A549 (cell line): ENCODE data around the gene MEMO1. TPM values are rescaled to one million over a fixed set of nuclear protein-coding genes. Genes with fewer than 3 reads are reported as not detected.

ENCODE experiments used
- ATAC-seq, 2 experiments: fragments of 200-7000 bp in 1 of 2; fragments of >200 bp in 1 of 2; cut with Nextera tagmentation in 1 of 2; cut with Tn5 transposase in 1 of 2; 3 replicates each; pipeline versions ENCODE4 v1.8.0 to v1.9.1; 2018 to 2020; ENCODE audit warnings: mild to moderate bottlenecking in 1 of 2, moderate library complexity in 1 of 2
- CTCF ChIA-PET: fragments of 300-600 bp; sonication (Branson Sonifier 250); formaldehyde crosslinking; extraction: SDS; loops from one replicate; lab custom pipeline; 2021; ENCODE audit warnings: antibody characterized with exemption, inconsistent platforms; lab: Yijun Ruan, JAX
- POLR2A ChIA-PET: fragments of 350-600 bp; formaldehyde crosslinking; extraction: SDS; loops from one replicate; lab custom pipeline; 2021; ENCODE audit warnings: antibody characterized with exemption, inconsistent platforms; lab: Yijun Ruan, JAX
- DNase-seq, 2 experiments: peaks; one replicate each; pipeline versions ENCODE4 v3.0.0 to v3.0.0-alpha.2; 2011 to 2016; ENCODE audit warnings: low read depth in 1 of 2, low spot score in 1 of 2
- FAIRE-seq: peaks from 2 replicates; lab custom pipeline; 2011; peaks lifted over from hg19 to GRCh38; lab: Jason Lieb, UNC
- H3K27ac ChIP-seq, 2 experiments: fragments of >200 bp; sonication (Bioruptor Twin); formaldehyde crosslinking; 3 replicates each; pipeline ENCODE4 v1.5.1; 2016 to 2017
- H3K4me1 ChIP-seq: fragments of >200 bp; sonication (Bioruptor Twin); formaldehyde crosslinking; 3 replicates; pipeline ENCODE4 v1.6.1; 2016
- H3K4me2 ChIP-seq: fragments of >200 bp; sonication (Bioruptor Twin); formaldehyde crosslinking; 3 replicates; pipeline ENCODE4 v1.6.1; 2016
- H3K4me3 ChIP-seq: fragments of >200 bp; sonication (Bioruptor Twin); formaldehyde crosslinking; 3 replicates; pipeline ENCODE4 v1.5.1; 2016
- H3K9me3 ChIP-seq: fragments of >200 bp; sonication (Bioruptor Twin); formaldehyde crosslinking; 3 replicates; pipeline ENCODE4 v1.6.1; 2016
- BCL3 ChIP-seq: fragments of >200 bp; sonication (Bioruptor Twin); formaldehyde crosslinking; IDR thresholded peaks from 3 replicates; pipeline ENCODE4 v1.6.1; 2016
- CBX2 ChIP-seq: fragments of 200-600 bp; sonication (generic); IDR thresholded peaks from 2 replicates; pipeline ENCODE4 v1.6.1; 2016; ENCODE audit warnings: low read depth, mild to moderate bottlenecking, borderline replicate concordance
- CHD2 ChIP-seq: fragments of 150-350 bp; IDR thresholded peaks from 2 replicates; pipeline ENCODE4 v1.6.1; 2014; ENCODE audit warnings: low read length; ENCODE audit not compliant: partially characterized antibody
- CHD4 ChIP-seq: fragments of 200-600 bp; sonication (generic); IDR thresholded peaks from 2 replicates; pipeline ENCODE4 v1.6.1; 2016; ENCODE audit warnings: antibody characterized with exemption, mild to moderate bottlenecking, borderline replicate concordance
- CTCF ChIP-seq: fragments of >200 bp; sonication (Bioruptor Twin); formaldehyde crosslinking; IDR thresholded peaks from 3 replicates; pipeline ENCODE4 v1.5.1; 2016
- EHF ChIP-seq: fragments of 250-450 bp; sonication (Bioruptor Pico); IDR thresholded peaks from 2 replicates; pipeline ENCODE4 v1.5.0; 2020; ENCODE audit warnings: mild to moderate bottlenecking
- EP300 ChIP-seq, 2 experiments: fragments of >200 bp; sonication (Bioruptor Twin); formaldehyde crosslinking; IDR thresholded peaks; 2 replicates in 1 of 2; 3 replicates in 1 of 2; pipeline ENCODE4 v1.6.1; 2016 to 2017
- FOSB ChIP-seq: fragments of 250-450 bp; sonication (Bioruptor Pico); IDR thresholded peaks from 2 replicates; pipeline ENCODE4 v1.5.0; 2020; ENCODE audit warnings: mild to moderate bottlenecking, moderate library complexity
- FOSL2 ChIP-seq, 2 experiments: fragments of 450-650 bp in 1 of 2; fragments of >200 bp in 1 of 2; sonication (Bioruptor Twin) in 1 of 2; formaldehyde crosslinking; IDR thresholded peaks; 2 replicates each; pipeline versions ENCODE4 v1.5.0 to v1.6.1; 2016 to 2020; ENCODE audit warnings: mild to moderate bottlenecking in 1 of 2, moderate library complexity in 1 of 2
- FOXS1 ChIP-seq: fragments of 250-450 bp; sonication (Bioruptor Pico); IDR thresholded peaks from 2 replicates; pipeline ENCODE4 v1.5.0; 2020; ENCODE audit warnings: mild to moderate bottlenecking, moderate library complexity
- GATA3 ChIP-seq: IDR thresholded peaks from 2 replicates; pipeline ENCODE4 v1.6.1; 2012; ENCODE audit warnings: borderline replicate concordance
- HOXA7 ChIP-seq: fragments of 250-450 bp; sonication (Bioruptor Pico); IDR thresholded peaks from 2 replicates; pipeline ENCODE4 v1.5.0; 2020; ENCODE audit warnings: mild to moderate bottlenecking, moderate library complexity
- HOXB13 ChIP-seq: fragments of 250-450 bp; sonication (Bioruptor Pico); IDR thresholded peaks from 2 replicates; pipeline ENCODE4 v1.5.0; 2020; ENCODE audit warnings: low read depth, mild to moderate bottlenecking, moderate library complexity
- KDM5A ChIP-seq: fragments of 200-600 bp; sonication (generic); IDR thresholded peaks from 2 replicates; pipeline ENCODE4 v1.6.1; 2016; ENCODE audit warnings: antibody characterized with exemption, mild to moderate bottlenecking
- MAFK ChIP-seq: fragments of 450-650 bp; IDR thresholded peaks from 2 replicates; pipeline ENCODE4 v1.6.1; 2014; ENCODE audit not compliant: partially characterized antibody
- MAX ChIP-seq: IDR thresholded peaks from 2 replicates; pipeline ENCODE4 v1.6.1; 2012
- MAZ ChIP-seq: fragments of 150-350 bp; IDR thresholded peaks from 2 replicates; pipeline ENCODE4 v1.6.1; 2014; ENCODE audit warnings: antibody characterized with exemption, low read depth, low read length, borderline replicate concordance
- NFE2L2 ChIP-seq: fragments of 150-350 bp; conservative IDR thresholded peaks from 2 replicates; pipeline ENCODE4 v1.6.1; 2014; ENCODE audit warnings: low read length
- PHF8 ChIP-seq: fragments of 200-600 bp; sonication (generic); IDR thresholded peaks from 2 replicates; pipeline ENCODE4 v1.6.1; 2016; ENCODE audit warnings: low read depth, mild to moderate bottlenecking, antibody characterized with exemption, moderate library complexity, borderline replicate concordance
- POLR2AphosphoS2 ChIP-seq: conservative IDR thresholded peaks from 2 replicates; pipeline ENCODE4 v1.6.1; 2012; ENCODE audit warnings: low read length, improper control_type of control experiment, inconsistent platforms
- RFX5 ChIP-seq: fragments of 450-650 bp; IDR thresholded peaks from 2 replicates; pipeline ENCODE4 v1.7.1; 2014; ENCODE audit warnings: antibody characterized with exemption, mild to moderate bottlenecking, moderate library complexity
- RNF2 ChIP-seq: fragments of 200-600 bp; sonication (generic); IDR thresholded peaks from 2 replicates; pipeline ENCODE4 v1.6.1; 2016; ENCODE audit warnings: low read depth, mild to moderate bottlenecking, antibody characterized with exemption, moderate library complexity, borderline replicate concordance
- SMC3 ChIP-seq: fragments of >200 bp; sonication (Bioruptor Twin); formaldehyde crosslinking; IDR thresholded peaks from 3 replicates; pipeline ENCODE4 v1.6.1; 2018; ENCODE audit warnings: inconsistent platforms
- SREBF2 ChIP-seq: fragments of 450-650 bp; IDR thresholded peaks from 2 replicates; pipeline ENCODE4 v1.6.1; 2014; ENCODE audit warnings: mild to moderate bottlenecking, moderate library complexity
- ZC3H11A ChIP-seq: fragments of 450-650 bp; IDR thresholded peaks from 2 replicates; pipeline ENCODE4 v1.6.1; 2014; ENCODE audit warnings: antibody characterized with exemption, mild to moderate bottlenecking
- WGBS: methylation state at CpG from one replicate; pipeline ENCODE4 v1.1.6; 2017; ENCODE audit errors: missing lambda C conversion rate; 5-methylcytosine and 5-hydroxymethylcytosine counted together
- polyA plus RNA-seq, 4 experiments: library from polyadenylated mRNA; depleted of rRNA in 3 of 4; stranded (reverse); fragments of >200 nt; fragmentation: RNase III in 1 of 4; extraction: RNeasy Plus Mini Kit Qiagen cat#74134 plus additional on column Dnase treatment in 1 of 4; gene quantifications; 2 replicates in 3 of 4; 3 replicates in 1 of 4; pipeline ENCODE4 v1.2.3, GENCODE V29; 2011 to 2017

Gene MEMO1
- polyA plus RNA-seq, 2 of the 4 experiments (the other 2 are of a cell fraction): 80.2 to 87.0 TPM

- CTCF ChIA-PET: no interaction called here
- H3K9me3 ChIP-seq: no peaks in the 10 kb centered on the region
- H3K27ac ChIP-seq: no peak overlapping the region
- peaks cover 26% of the 10 kb centered on the region for H3K4me1 ChIP-seq
- 58% methylated on average over 6 of the region's 6 CpGs for WGBS
- ATAC-seq: peak; percentile 97
- POLR2A ChIA-PET: no interaction called here
- peak overlapping the region; percentile 27; the same call in 2 of the 3 replicates for H3K4me2 ChIP-seq
- peak; percentile 18 for FAIRE-seq
- DNase-seq: peak; percentile 36 to 48
- peak; percentile 98 for TF ChIP-seq RFX5
- no peak for TF ChIP-seq POLR2AphosphoS2
- no peak overlapping the region for H3K4me3 ChIP-seq
Measured at GRCh38 chr2:31980674-31981356, 30.0 kb downstream of the MEMO1 start.

- H3K4me3 ChIP-seq: no peak overlapping the region
- 89% methylated on average over 3 of the region's 3 CpGs for WGBS
- FAIRE-seq: no peak
Measured at GRCh38 chr2:31979956-31980355, 30.9 kb downstream of the MEMO1 start.

GRCh38 chr2:31979018-31979417 lies 31.8 kb downstream of the MEMO1 start:
- POLR2A ChIA-PET: no interaction called here
- FAIRE-seq (no peak), ATAC-seq (no peak), DNase-seq (no peak)
- Histone ChIP-seq H3K4me1 (peaks cover 29% of the 10 kb centered on the region), H3K9me3 (no peaks in the 10 kb centered on the region), H3K4me2 (no peak overlapping the region), H3K4me3 (no peak overlapping the region), H3K27ac (no peak overlapping the region)
- no peak for TF ChIP-seq CHD4
- CTCF ChIA-PET: no interaction called here
- WGBS: 94% methylated on average over 3 of the region's 3 CpGs

More at GRCh38 chr2:31979956-31980355, 30.9 kb downstream of the MEMO1 start:
- DNase-seq: no peak
- ATAC-seq: no peak
- H3K9me3 ChIP-seq: no peaks in the 10 kb centered on the region
- CTCF ChIA-PET: no interaction called here
- POLR2A ChIA-PET: no interaction called here
- peaks cover 26% of the 10 kb centered on the region for H3K4me1 ChIP-seq
- no peak overlapping the region for H3K4me2 ChIP-seq
- TF ChIP-seq CHD2 (no peak), FOXS1 (CRISPR knock-in tag) (no peak), EHF (CRISPR knock-in tag) (no peak), GATA3 (no peak), MAZ (no peak), CTCF (no peak), HOXB13 (CRISPR knock-in tag) (no peak), BCL3 (no peak)
- TF ChIP-seq, all 56 proteins: peak for 0
- no peak overlapping the region for H3K27ac ChIP-seq

GRCh38 chr2:31978436-31978835 lies 32.4 kb downstream of the MEMO1 start:
- Histone ChIP-seq H3K9me3 (no peaks in the 10 kb centered on the region), H3K4me3 (no peak overlapping the region), H3K4me2 (no peak overlapping the region), H3K27ac (no peak overlapping the region), H3K4me1 (peaks cover 27% of the 10 kb centered on the region)
- CTCF ChIA-PET: interaction anchor here (1.7 kb wide), 1 partner anchor 18 kb away, joined by 3 read pairs; no protein-coding TSS in a partner anchor
- no peak for ATAC-seq
- FAIRE-seq: no peak
- DNase-seq: no peak
- POLR2A ChIA-PET: no interaction called here
- 96% methylated on average over 6 of the region's 6 CpGs for WGBS
- TF ChIP-seq MAX (no peak), EP300 (IDR thresholded peaks at IDR 0.05) (no peak), RNF2 (no peak), CTCF (no peak), NFE2L2 (no peak), SMC3 (no peak), SREBF2 (no peak), HOXA7 (CRISPR knock-in tag) (no peak), EHF (CRISPR knock-in tag) (no peak), FOSL2 (IDR thresholded peaks at IDR 0.05) (no peak), FOSL2 (CRISPR knock-in tag; IDR thresholded peaks at IDR 0.05) (no peak), KDM5A (no peak), CBX2 (no peak), FOSB (CRISPR knock-in tag) (no peak), ZC3H11A (no peak), PHF8 (no peak), MAFK (no peak), HOXB13 (CRISPR knock-in tag) (no peak)
